Uterus (tissue), 2 donors: ENCODE data around the gene SYCP3.

ENCODE experiments used
- POLR2A ChIP-seq, 2 donors: fragments of 450-650 bp; IDR thresholded peaks; one replicate each; pipeline ENCODE4 v1.6.1; 2016; ENCODE audit warnings: antibody characterized with exemption in 2 of 2, mild to moderate bottlenecking in 1 of 2, moderate library complexity in 1 of 2
- TF ChIP-seq, protein P1 (sequence below), 4 experiments: fragments of 200-600 bp in 2 of 4; fragments of 450-650 bp in 2 of 4; sonication (generic) in 2 of 4; IDR thresholded peaks; one replicate each; pipeline ENCODE4 v1.5.1; 2016 to 2019; ENCODE audit warnings: antibody characterized with exemption in 4 of 4, mild to moderate bottlenecking in 2 of 4, moderate library complexity in 1 of 4

DNA sequence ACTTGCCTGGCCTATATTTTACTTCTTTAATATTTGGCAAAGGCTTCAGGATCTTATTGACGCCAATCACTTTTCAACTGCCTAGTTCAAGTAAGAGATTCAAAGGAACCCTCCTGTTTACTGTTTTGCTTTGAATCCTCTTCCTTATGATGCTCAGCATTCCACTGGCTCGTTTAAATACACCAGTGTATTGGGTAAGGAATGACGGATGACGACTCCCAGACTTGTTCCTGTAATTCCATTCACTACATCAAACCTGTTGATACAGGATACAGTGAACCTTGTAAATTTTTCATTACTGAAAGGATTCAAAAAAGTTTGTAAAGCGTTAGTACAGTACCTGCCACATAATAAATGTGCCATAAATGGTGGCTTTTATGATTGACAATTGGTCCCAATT is 1.7 kb upstream of the SYCP3 start:
- TF ChIP-seq, protein P1, sequence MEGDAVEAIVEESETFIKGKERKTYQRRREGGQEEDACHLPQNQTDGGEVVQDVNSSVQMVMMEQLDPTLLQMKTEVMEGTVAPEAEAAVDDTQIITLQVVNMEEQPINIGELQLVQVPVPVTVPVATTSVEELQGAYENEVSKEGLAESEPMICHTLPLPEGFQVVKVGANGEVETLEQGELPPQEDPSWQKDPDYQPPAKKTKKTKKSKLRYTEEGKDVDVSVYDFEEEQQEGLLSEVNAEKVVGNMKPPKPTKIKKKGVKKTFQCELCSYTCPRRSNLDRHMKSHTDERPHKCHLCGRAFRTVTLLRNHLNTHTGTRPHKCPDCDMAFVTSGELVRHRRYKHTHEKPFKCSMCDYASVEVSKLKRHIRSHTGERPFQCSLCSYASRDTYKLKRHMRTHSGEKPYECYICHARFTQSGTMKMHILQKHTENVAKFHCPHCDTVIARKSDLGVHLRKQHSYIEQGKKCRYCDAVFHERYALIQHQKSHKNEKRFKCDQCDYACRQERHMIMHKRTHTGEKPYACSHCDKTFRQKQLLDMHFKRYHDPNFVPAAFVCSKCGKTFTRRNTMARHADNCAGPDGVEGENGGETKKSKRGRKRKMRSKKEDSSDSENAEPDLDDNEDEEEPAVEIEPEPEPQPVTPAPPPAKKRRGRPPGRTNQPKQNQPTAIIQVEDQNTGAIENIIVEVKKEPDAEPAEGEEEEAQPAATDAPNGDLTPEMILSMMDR (IDR thresholded peaks at IDR 0.05): no peak
- TF ChIP-seq POLR2A (IDR thresholded peaks at IDR 0.05): no peak
